Measurements from ENCODE around the gene INPP5A.

Gene INPP5A

DNA sequence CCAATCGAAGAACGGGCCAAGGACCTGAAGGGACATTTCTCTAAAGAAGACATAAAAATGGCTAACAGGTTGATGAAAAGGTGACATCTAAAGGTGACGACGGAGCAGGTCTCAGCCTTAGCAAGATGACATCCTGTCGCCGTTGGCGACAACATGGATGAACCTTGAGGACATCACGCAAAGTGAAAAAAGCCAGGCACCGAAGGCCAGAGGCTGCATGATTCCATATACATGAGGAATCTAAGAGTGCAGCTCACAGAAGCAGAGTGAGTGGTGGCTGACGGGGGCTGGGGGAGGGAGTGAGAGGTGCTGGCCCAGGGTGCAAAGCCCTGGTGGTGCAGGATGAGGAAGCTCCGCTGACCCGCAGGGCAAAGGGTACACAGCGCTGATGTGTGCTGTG lies 282.5 kb downstream of the INPP5A start:
- TF ChIP-seq YY1 (IDR thresholded peaks at IDR 0.05; ENCODE audit: low read depth) (no peak), TCF12 (IDR thresholded peaks at IDR 0.05; ENCODE audit: low read depth) (no peak), ZBTB7A (IDR thresholded peaks at IDR 0.05; ENCODE audit: low read depth) (no peak), EP300 (IDR thresholded peaks at IDR 0.05; ENCODE audit: borderline replicate concordance) (no peak), CEBPB (IDR thresholded peaks at IDR 0.05) (no peak)
- TF ChIP-seq, protein P1, sequence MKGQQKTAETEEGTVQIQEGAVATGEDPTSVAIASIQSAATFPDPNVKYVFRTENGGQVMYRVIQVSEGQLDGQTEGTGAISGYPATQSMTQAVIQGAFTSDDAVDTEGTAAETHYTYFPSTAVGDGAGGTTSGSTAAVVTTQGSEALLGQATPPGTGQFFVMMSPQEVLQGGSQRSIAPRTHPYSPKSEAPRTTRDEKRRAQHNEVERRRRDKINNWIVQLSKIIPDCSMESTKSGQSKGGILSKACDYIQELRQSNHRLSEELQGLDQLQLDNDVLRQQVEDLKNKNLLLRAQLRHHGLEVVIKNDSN (IDR thresholded peaks at IDR 0.05): no peak
- TF ChIP-seq, protein P2, sequence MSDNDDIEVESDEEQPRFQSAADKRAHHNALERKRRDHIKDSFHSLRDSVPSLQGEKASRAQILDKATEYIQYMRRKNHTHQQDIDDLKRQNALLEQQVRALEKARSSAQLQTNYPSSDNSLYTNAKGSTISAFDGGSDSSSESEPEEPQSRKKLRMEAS (IDR thresholded peaks at IDR 0.05): no peak

DNA sequence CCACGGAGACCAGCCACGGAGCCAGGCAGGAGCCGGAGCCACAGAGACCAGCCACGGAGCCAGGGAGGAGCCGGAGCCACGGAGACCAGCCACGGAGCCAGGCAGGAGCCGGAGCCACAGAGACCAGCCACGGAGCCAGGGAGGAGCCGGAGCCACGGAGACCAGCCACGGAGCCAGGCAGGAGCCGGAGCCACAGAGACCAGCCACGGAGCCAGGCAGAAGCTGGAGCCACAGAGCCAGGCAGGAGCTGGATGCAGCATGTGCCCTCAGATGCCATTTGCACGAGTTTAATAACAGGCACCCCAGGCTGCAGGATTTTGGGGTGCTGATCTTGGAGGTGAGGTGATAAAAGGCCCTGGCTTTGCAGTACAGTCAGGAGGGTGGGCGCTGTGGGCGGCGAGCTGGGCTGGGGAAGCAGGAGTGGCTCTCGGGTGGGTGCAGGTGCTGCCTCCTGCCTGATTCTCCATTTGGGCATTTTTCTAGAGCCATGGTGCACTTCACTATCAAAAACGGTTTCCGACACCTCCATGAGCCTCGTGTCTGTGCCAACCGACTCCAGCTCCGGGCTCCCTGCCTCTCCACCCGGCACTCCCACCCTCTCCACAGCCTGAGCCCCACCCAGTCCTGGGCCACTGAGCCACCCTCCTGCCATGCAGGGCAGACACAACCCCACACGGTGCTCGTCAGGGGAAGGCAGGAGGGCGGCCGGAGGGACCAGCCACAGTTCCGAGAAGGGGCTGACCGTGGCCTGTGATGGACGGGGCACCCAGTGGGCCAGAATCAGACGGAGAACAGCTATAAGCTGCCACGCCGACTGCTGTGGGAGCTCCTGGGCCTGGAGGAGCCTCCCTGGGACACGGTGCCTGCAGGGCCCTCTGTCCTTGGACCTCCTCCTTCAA lies 289.2 kb downstream of the INPP5A start:
- TF ChIP-seq, protein P3, sequence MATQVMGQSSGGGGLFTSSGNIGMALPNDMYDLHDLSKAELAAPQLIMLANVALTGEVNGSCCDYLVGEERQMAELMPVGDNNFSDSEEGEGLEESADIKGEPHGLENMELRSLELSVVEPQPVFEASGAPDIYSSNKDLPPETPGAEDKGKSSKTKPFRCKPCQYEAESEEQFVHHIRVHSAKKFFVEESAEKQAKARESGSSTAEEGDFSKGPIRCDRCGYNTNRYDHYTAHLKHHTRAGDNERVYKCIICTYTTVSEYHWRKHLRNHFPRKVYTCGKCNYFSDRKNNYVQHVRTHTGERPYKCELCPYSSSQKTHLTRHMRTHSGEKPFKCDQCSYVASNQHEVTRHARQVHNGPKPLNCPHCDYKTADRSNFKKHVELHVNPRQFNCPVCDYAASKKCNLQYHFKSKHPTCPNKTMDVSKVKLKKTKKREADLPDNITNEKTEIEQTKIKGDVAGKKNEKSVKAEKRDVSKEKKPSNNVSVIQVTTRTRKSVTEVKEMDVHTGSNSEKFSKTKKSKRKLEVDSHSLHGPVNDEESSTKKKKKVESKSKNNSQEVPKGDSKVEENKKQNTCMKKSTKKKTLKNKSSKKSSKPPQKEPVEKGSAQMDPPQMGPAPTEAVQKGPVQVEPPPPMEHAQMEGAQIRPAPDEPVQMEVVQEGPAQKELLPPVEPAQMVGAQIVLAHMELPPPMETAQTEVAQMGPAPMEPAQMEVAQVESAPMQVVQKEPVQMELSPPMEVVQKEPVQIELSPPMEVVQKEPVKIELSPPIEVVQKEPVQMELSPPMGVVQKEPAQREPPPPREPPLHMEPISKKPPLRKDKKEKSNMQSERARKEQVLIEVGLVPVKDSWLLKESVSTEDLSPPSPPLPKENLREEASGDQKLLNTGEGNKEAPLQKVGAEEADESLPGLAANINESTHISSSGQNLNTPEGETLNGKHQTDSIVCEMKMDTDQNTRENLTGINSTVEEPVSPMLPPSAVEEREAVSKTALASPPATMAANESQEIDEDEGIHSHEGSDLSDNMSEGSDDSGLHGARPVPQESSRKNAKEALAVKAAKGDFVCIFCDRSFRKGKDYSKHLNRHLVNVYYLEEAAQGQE (IDR thresholded peaks at IDR 0.05; ENCODE audit: low read depth): no peak
- TF ChIP-seq, protein P2 (IDR thresholded peaks at IDR 0.05): no peak
- TF ChIP-seq TEAD4 (IDR thresholded peaks at IDR 0.05) (no peak), FOXM1 (IDR thresholded peaks at IDR 0.05; ENCODE audit: borderline replicate concordance, low read depth) (no peak), EP300 (IDR thresholded peaks at IDR 0.05; ENCODE audit: borderline replicate concordance) (no peak), RAD21 (IDR thresholded peaks at IDR 0.05; ENCODE audit: low read depth) (no peak), NFIC (IDR thresholded peaks at IDR 0.05) (no peak), YY1 (IDR thresholded peaks at IDR 0.05; ENCODE audit: low read depth) (no peak), CREB1 (IDR thresholded peaks at IDR 0.05; ENCODE audit: low read depth) (no peak), CEBPB (IDR thresholded peaks at IDR 0.05) (no peak), ZBTB7A (IDR thresholded peaks at IDR 0.05; ENCODE audit: low read depth) (no peak), TAF1 (IDR thresholded peaks at IDR 0.05; ENCODE audit: low read depth) (no peak), EGR1 (IDR thresholded peaks at IDR 0.05) (no peak), TCF12 (IDR thresholded peaks at IDR 0.05; ENCODE audit: low read depth) (no peak)
- TF ChIP-seq, protein P1 (IDR thresholded peaks at IDR 0.05): no peak

DNA sequence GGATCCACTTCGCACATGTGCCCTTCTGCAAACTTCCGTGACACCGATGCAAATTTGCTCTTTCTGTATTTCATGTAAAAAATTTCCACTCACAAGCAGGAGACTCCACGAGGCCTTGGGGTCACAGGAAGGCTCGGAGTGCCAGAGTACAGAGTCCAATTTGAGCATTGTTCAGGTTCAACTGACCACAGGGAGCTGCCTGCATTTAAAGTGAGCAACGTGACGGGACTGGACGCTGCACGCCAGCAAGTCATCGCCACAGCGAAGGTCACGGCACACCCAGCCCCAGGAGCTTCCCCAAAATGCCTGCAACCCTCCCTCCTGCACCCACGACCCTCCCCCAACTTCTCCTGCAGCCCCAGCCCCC lies 289.8 kb downstream of the INPP5A start:
- TF ChIP-seq TEAD4 (IDR thresholded peaks at IDR 0.05) (no peak), TAF1 (IDR thresholded peaks at IDR 0.05; ENCODE audit: low read depth) (no peak), CEBPB (IDR thresholded peaks at IDR 0.05) (no peak), ZBTB7A (IDR thresholded peaks at IDR 0.05; ENCODE audit: low read depth) (no peak), FOXM1 (IDR thresholded peaks at IDR 0.05; ENCODE audit: borderline replicate concordance, low read depth) (no peak), CREB1 (IDR thresholded peaks at IDR 0.05; ENCODE audit: low read depth) (no peak), RAD21 (IDR thresholded peaks at IDR 0.05; ENCODE audit: low read depth) (no peak), NFIC (IDR thresholded peaks at IDR 0.05) (no peak), TCF12 (IDR thresholded peaks at IDR 0.05; ENCODE audit: low read depth) (no peak), EP300 (IDR thresholded peaks at IDR 0.05; ENCODE audit: borderline replicate concordance) (no peak), EGR1 (IDR thresholded peaks at IDR 0.05) (no peak)
- TF ChIP-seq, protein P3 (IDR thresholded peaks at IDR 0.05; ENCODE audit: low read depth): no peak
- TF ChIP-seq, protein P2 (IDR thresholded peaks at IDR 0.05): no peak
- TF ChIP-seq, protein P1 (IDR thresholded peaks at IDR 0.05): no peak

DNA sequence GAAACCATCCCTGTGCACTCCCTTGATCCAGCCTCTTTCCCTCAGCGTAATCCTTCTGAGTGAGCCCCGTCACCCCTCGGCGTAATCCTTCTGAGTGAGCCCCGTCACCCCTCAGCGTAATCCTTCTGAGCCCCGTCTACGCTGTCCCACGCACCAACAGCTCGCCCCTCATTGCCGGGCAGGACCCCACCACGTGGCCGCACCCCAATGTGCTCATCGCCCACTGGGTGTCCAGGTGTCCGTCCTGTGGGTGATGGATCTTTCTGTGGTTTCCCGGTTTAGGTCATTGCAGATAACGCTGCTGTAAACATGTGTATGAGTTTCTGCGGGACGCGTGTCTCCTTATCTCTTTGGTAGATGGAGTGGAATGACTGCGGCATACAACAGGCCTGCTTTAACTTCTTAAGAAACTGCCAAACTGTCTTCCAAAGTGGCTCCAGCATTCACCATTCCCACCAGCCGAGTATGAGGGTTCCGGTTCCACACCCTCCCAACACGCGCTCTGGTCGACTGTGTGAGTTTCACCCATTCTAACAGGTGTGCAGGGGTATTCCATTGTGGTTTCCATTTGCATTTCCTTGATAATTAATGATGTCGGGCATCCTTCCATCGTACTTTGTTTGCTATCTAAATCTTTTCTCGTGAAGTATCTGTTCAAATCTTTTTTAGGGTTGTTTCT lies 290.4 kb downstream of the INPP5A start:
- no peak for TF ChIP-seq CREB1 (IDR thresholded peaks at IDR 0.05; ENCODE audit: low read depth)
- TF ChIP-seq, protein P1 (IDR thresholded peaks at IDR 0.05): no peak
- TF ChIP-seq YY1 (IDR thresholded peaks at IDR 0.05; ENCODE audit: low read depth): no peak
- TF ChIP-seq EGR1 (IDR thresholded peaks at IDR 0.05): no peak
- no peak for TF ChIP-seq CEBPB (IDR thresholded peaks at IDR 0.05)
- no peak for TF ChIP-seq NFIC (IDR thresholded peaks at IDR 0.05)
- no peak for TF ChIP-seq RAD21 (IDR thresholded peaks at IDR 0.05; ENCODE audit: low read depth)
- TF ChIP-seq, protein P3 (IDR thresholded peaks at IDR 0.05; ENCODE audit: low read depth): no peak
- TF ChIP-seq ZBTB7A (IDR thresholded peaks at IDR 0.05; ENCODE audit: low read depth): no peak
- TF ChIP-seq TAF1 (IDR thresholded peaks at IDR 0.05; ENCODE audit: low read depth): no peak
- no peak for TF ChIP-seq FOXM1 (IDR thresholded peaks at IDR 0.05; ENCODE audit: borderline replicate concordance, low read depth)
- TF ChIP-seq, protein P2 (IDR thresholded peaks at IDR 0.05): no peak
- TF ChIP-seq EP300 (IDR thresholded peaks at IDR 0.05; ENCODE audit: borderline replicate concordance): no peak
- no peak for TF ChIP-seq TEAD4 (IDR thresholded peaks at IDR 0.05)
